ENCODE measurements around the gene CAPN3.

CAPN3 gene

DNA sequence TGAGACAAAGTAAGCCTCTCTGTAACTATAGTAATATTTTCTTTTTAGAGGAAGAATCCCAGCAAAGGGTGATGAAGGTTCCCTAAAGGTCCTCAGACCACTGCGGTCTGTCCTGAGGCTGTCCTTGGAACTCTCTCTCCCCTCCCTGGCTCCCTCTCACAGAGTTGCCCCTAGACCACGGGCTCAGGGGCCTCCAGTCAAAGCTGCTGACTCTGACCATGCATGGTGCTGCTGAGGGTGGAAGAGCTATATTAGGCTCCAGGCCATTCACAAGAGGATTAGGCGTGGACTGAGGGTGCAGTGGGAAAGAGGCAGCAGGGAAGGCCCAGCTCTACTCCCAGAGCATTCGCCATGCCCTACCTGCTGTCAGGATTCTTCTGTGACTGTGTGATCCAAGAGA is 14.6 kb downstream of the CAPN3 start:
- no peak overlapping the region for H3K4me3 ChIP-seq
- no peaks in the 10 kb centered on the region for H3K9me3 ChIP-seq
- H3K4me1 ChIP-seq = no peaks in the 10 kb centered on the region
- H3K36me3 ChIP-seq = no peaks in the 10 kb centered on the region
- DNase-seq = no peak
- TF ChIP-seq, protein P1, sequence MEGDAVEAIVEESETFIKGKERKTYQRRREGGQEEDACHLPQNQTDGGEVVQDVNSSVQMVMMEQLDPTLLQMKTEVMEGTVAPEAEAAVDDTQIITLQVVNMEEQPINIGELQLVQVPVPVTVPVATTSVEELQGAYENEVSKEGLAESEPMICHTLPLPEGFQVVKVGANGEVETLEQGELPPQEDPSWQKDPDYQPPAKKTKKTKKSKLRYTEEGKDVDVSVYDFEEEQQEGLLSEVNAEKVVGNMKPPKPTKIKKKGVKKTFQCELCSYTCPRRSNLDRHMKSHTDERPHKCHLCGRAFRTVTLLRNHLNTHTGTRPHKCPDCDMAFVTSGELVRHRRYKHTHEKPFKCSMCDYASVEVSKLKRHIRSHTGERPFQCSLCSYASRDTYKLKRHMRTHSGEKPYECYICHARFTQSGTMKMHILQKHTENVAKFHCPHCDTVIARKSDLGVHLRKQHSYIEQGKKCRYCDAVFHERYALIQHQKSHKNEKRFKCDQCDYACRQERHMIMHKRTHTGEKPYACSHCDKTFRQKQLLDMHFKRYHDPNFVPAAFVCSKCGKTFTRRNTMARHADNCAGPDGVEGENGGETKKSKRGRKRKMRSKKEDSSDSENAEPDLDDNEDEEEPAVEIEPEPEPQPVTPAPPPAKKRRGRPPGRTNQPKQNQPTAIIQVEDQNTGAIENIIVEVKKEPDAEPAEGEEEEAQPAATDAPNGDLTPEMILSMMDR (IDR thresholded peaks at IDR 0.05) = no peak
- H3K27ac ChIP-seq = no peak overlapping the region
- intact Hi-C loops (cut with DNase I; ENCODE audit: low total_unique reads) = no loop called here
- H3K27me3 ChIP-seq = no peaks in the 10 kb centered on the region

DNA sequence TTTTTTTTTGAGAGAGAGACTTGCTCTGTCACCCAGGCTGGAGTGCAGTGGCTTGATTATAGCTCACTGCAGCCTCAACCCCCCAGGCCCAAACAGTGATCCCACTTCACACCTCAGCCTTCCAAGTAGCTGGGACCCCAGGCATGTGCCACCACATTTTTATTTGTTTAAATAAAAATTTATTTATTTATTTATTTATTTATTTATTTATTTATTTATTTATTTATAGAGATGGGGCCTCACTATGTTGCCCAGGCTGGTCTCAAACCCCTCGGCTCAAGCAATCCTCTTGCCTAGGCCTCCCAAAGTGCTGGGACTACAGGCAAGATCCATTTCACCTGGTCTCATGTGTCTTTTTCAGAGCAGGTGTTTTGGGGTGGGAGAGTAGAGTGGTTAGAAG is 15.5 kb downstream of the CAPN3 start:
- TF ChIP-seq, protein P1 (IDR thresholded peaks at IDR 0.05) = no peak
- Histone ChIP-seq H3K27ac (no peak overlapping the region), H3K4me3 (no peak overlapping the region), H3K4me1 (no peaks in the 10 kb centered on the region), H3K36me3 (no peaks in the 10 kb centered on the region), H3K9me3 (no peaks in the 10 kb centered on the region), H3K27me3 (no peaks in the 10 kb centered on the region)
- no peak for DNase-seq
- intact Hi-C loops (cut with DNase I; ENCODE audit: low total_unique reads) = no loop called here

DNA sequence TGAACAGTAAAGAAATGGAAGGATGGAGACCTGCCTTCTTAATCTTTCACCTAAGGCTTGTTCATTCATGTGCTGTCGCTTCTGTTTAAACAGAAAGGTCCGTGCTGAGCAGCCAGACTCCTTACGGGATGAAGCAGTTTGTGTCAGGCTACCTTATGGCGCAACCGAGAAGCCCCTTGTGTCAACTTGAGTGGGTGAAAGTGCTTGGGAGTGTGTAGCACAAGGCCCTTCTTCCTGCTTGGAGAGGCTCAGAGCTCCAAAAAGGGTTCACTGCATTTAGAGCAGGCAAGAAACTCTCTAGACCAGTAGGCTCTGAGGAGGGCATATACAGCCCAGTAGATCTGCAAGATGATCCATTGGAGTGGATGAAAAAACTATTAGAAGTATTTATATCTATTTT is 16.0 kb downstream of the CAPN3 start:
- TF ChIP-seq, protein P1 (IDR thresholded peaks at IDR 0.05) = no peak
- H3K9me3 ChIP-seq = no peaks in the 10 kb centered on the region
- H3K36me3 ChIP-seq = no peaks in the 10 kb centered on the region
- H3K4me1 ChIP-seq = no peaks in the 10 kb centered on the region
- DNase-seq = no peak
- H3K4me3 ChIP-seq = no peak overlapping the region
- H3K27me3 ChIP-seq = no peaks in the 10 kb centered on the region
- intact Hi-C loops (cut with DNase I; ENCODE audit: low total_unique reads) = no loop called here
- H3K27ac ChIP-seq = no peak overlapping the region

DNA sequence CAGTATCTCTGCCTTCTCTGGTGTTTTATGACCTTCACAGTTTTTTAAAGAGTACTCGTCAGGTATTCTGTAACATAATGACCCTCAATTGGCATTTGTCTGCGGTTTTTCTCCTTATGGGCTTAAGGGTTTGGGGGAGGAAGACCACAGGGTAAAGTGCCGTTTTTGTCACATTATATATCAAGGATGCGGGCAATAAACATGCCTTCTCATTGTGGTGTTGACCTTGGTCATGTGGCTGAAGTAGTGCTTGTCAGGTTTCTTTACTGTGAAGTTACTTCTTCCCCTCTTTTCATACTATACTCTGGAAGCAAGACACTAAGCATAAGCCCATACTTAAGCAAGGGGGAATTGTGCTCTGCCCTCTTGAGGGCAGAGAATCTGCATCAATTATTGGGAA is 16.6 kb downstream of the CAPN3 start:
- no peaks in the 10 kb centered on the region for H3K9me3 ChIP-seq
- no peaks in the 10 kb centered on the region for H3K36me3 ChIP-seq
- DNase-seq = no peak
- intact Hi-C loops (cut with DNase I; ENCODE audit: low total_unique reads) = no loop called here
- TF ChIP-seq, protein P1 (IDR thresholded peaks at IDR 0.05) = no peak
- H3K4me3 ChIP-seq = no peak overlapping the region
- no peaks in the 10 kb centered on the region for H3K27me3 ChIP-seq
- no peaks in the 10 kb centered on the region for H3K4me1 ChIP-seq
- H3K27ac ChIP-seq = no peak overlapping the region

DNA sequence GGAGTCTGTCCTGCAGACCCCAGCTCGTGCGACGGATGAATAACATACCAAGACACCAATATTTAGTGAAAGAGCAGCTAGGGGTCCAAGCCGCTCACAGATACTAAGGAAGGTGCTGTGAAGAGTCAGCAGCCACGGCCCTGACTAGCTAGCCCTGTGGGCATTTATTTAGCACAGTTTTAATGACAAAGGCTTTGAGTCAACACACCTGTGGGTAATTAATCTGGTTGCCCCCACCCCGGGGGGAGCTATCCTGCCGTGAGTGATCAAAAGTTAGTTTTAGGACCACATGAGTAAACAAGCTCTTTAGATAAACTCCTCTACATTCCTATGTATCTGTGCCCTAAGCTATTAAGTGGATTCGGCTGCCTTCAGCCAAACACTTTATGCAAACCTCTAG is 18.7 kb downstream of the CAPN3 start:
- intact Hi-C loops (cut with DNase I; ENCODE audit: low total_unique reads) = no loop called here
- no peaks in the 10 kb centered on the region for H3K4me1 ChIP-seq
- no peaks in the 10 kb centered on the region for H3K36me3 ChIP-seq
- no peak overlapping the region for H3K4me3 ChIP-seq
- no peak overlapping the region for H3K27ac ChIP-seq
- no peaks in the 10 kb centered on the region for H3K27me3 ChIP-seq
- H3K9me3 ChIP-seq = no peaks in the 10 kb centered on the region
- TF ChIP-seq, protein P1 (IDR thresholded peaks at IDR 0.05) = no peak
- DNase-seq = no peak

DNA sequence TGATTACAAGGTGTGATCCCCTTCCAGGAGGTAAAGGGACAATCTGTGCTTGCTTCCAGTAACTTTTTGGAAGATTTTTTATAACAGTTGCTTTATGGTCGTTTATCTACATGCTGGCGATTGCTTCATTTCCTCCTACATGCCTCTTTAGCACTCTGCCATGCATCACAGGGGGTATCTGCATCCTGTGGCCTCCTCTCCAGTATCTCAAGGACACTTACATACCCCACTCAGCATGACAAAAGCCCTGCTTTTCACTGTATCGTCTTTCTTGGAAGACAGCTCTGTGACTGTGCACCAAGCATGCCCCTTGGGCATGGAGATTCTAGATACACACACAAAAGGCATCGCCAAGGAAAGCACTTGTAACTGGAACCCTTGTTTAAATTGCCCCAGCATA is 25.3 kb downstream of the CAPN3 start:
- intact Hi-C loops (cut with DNase I; ENCODE audit: low total_unique reads) = no loop called here
- Histone ChIP-seq H3K9me3 (no peaks in the 10 kb centered on the region), H3K4me1 (no peaks in the 10 kb centered on the region), H3K27ac (no peak overlapping the region), H3K4me3 (no peak overlapping the region), H3K36me3 (peaks cover 0 to 36% (median 5%) of the 10 kb centered on the region in 3 donors), H3K27me3 (no peaks in the 10 kb centered on the region)
- TF ChIP-seq, protein P1 (IDR thresholded peaks at IDR 0.05) = no peak
- no peak for DNase-seq

Measured in tibial artery (tissue), 4 donors.